Measurements from ENCODE around the gene NFX1. TPM values are rescaled to one million over a fixed set of nuclear protein-coding genes. Genes with fewer than 3 reads are reported as not detected.

Gene NFX1
- total and polyA plus RNA-seq, 2 donors (not counting 1 experiment from before 2014, with no cell fraction given) = 67.6 to 76.3 TPM

DNA sequence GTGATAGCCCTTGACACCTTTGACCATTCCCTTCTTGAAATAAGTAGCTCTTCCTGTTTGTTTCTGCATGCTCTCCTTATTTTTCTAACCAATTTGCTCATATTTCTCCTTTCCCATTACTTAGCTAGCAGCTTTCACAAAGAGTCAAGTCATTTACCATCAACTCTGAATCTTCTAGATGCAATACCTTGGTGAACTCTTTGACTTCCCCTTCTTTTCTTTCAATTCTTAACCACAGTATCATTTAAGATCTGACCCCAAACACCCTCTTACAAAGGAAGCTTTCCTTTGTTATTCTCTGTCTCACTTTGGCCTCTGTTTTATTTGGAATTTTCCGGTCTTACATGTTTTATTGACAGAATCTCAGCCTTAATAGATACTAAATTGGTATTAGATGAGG is 14.0 kb downstream of the NFX1 start:
- H3K27me3 ChIP-seq (replicated peaks in 1 of 4; ENCODE audit: control extremely low read depth in 1 of 4, control insufficient read depth in 3 of 4, insufficient read depth in 4 of 4, low read length in 3 of 4) = no peaks in the 10 kb centered on the region
- H4K20me1 ChIP-seq (ENCODE audit: control insufficient read depth, insufficient read depth, low read length, poor library complexity, severe bottlenecking) = peaks cover 29% of the 10 kb centered on the region
- ATAC-seq (ENCODE audit: low read depth) (no peak), DNase-seq (no peak)
- Mint-ChIP-seq H3K27me3 (no peaks in the 10 kb centered on the region), H3K27ac (no peak overlapping the region), H3K4me1 (peaks cover 16% of the 10 kb centered on the region), H3K4me3 (no peak overlapping the region), H3K9me3 (ENCODE audit: insufficient read depth) (no peaks in the 10 kb centered on the region)
- peaks cover 2 to 10% of the 10 kb centered on the region in 2 donors for H3K4me1 ChIP-seq (ENCODE audit: control insufficient read depth in 2 of 2, insufficient read depth in 2 of 2, low read length in 2 of 2)
- no CpG with 5 or more reads among the region's 1 CpG for WGBS (ENCODE audit: insufficient coverage)
- peaks cover 73% of the 10 kb centered on the region for H3K79me2 ChIP-seq (ENCODE audit: control insufficient read depth, insufficient read depth, low read length)
- no peaks in the 10 kb centered on the region for H3K9me3 ChIP-seq (ENCODE audit: control extremely low read depth in 1 of 3, control insufficient read depth in 2 of 3, insufficient read depth in 1 of 3, low read length in 2 of 3)
- ChIA-PET CTCF (interaction anchor here (5.4 kb wide), 1 partner anchor 17 kb away, joined by 26 read pairs; no protein-coding TSS in a partner anchor), POLR2A (interaction anchor here (1.1 kb wide), 1 partner anchor 14 kb away, joined by 4 read pairs; the partner anchor contains the start of gene NFX1)
- peaks cover 10 to 90% of the 10 kb centered on the region in 2 experiments for H3K36me3 ChIP-seq (replicated peaks in 1 of 2; ENCODE audit: control extremely low read depth in 1 of 2, control insufficient read depth in 1 of 2, extremely low read depth in 1 of 2, insufficient read depth in 2 of 2, low read length in 1 of 2)
- H3K9ac ChIP-seq (ENCODE audit: low read length) = no peak overlapping the region
- no peak for TF ChIP-seq EZH2 (IDR thresholded peaks at IDR 0.05; ENCODE audit: borderline replicate concordance, insufficient read depth, low read depth, low read length, poor library complexity, severe bottlenecking)
- H3K4me3 ChIP-seq (ENCODE audit: control extremely low read depth in 1 of 5, extremely low read depth in 1 of 5, insufficient read depth in 1 of 5, low read depth in 2 of 5, low read length in 4 of 5) = no peak overlapping the region
- peak overlapping the region in 1 of 2 donors; percentile 31 for H3K27ac ChIP-seq (ENCODE audit: low read length in 2 of 2)
- no peak overlapping the region for H2AFZ ChIP-seq (ENCODE audit: insufficient read depth, low read depth, low read length, poor library complexity, severe bottlenecking)
- no peak overlapping the region for H3K4me2 ChIP-seq (replicated peaks; ENCODE audit: low read depth, low read length, poor library complexity, severe bottlenecking)
- intact Hi-C loops (cut with micrococcal nuclease) = no loop called here

DNA sequence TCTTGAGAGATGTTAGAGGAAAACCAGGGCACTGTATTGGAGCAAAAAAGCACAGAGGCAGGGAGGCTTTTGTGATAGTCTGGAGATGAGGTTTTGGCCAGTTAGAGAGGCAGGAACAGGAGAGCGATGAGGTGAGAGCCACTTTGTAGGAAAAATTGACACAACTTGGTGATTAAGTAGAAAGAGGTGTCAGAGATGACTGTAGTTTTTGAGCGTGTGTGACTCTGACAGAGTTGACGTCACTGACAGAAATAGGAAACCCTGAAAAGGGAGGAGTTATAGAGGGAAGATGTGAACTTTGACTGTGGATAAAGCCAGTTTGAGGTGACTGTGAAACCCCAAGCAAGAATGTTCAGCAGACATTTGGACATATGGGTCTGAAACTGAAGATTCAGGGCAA is 15.7 kb downstream of the NFX1 start:
- intact Hi-C loops (cut with micrococcal nuclease) = no loop called here
- H3K9ac ChIP-seq (ENCODE audit: low read length) = no peak overlapping the region
- H4K20me1 ChIP-seq (ENCODE audit: control insufficient read depth, insufficient read depth, low read length, poor library complexity, severe bottlenecking) = peaks cover 25% of the 10 kb centered on the region
- CTCF ChIA-PET = no interaction called here
- no peak overlapping the region for H3K27ac Mint-ChIP-seq
- no peak overlapping the region for H3K4me3 ChIP-seq (ENCODE audit: control extremely low read depth in 1 of 5, extremely low read depth in 1 of 5, insufficient read depth in 1 of 5, low read depth in 2 of 5, low read length in 4 of 5)
- 94% methylated on average over 3 of the region's 3 CpGs for WGBS (ENCODE audit: insufficient coverage)
- H3K4me2 ChIP-seq (replicated peaks; ENCODE audit: low read depth, low read length, poor library complexity, severe bottlenecking) = no peak overlapping the region
- H3K4me1 Mint-ChIP-seq = peaks cover 6% of the 10 kb centered on the region
- H3K9me3 Mint-ChIP-seq (ENCODE audit: insufficient read depth) = no peaks in the 10 kb centered on the region
- peaks cover 56% of the 10 kb centered on the region for H3K79me2 ChIP-seq (ENCODE audit: control insufficient read depth, insufficient read depth, low read length)
- no peak for ATAC-seq (ENCODE audit: low read depth)
- H3K4me1 ChIP-seq (ENCODE audit: control insufficient read depth in 2 of 2, insufficient read depth in 2 of 2, low read length in 2 of 2) = peaks cover 0 to 4% of the 10 kb centered on the region in 2 donors
- no peaks in the 10 kb centered on the region for H3K9me3 ChIP-seq (ENCODE audit: control extremely low read depth in 1 of 3, control insufficient read depth in 2 of 3, insufficient read depth in 1 of 3, low read length in 2 of 3)
- no peak for DNase-seq
- TF ChIP-seq EZH2 (IDR thresholded peaks at IDR 0.05; ENCODE audit: borderline replicate concordance, insufficient read depth, low read depth, low read length, poor library complexity, severe bottlenecking) = no peak
- TF ChIP-seq, protein P1, sequence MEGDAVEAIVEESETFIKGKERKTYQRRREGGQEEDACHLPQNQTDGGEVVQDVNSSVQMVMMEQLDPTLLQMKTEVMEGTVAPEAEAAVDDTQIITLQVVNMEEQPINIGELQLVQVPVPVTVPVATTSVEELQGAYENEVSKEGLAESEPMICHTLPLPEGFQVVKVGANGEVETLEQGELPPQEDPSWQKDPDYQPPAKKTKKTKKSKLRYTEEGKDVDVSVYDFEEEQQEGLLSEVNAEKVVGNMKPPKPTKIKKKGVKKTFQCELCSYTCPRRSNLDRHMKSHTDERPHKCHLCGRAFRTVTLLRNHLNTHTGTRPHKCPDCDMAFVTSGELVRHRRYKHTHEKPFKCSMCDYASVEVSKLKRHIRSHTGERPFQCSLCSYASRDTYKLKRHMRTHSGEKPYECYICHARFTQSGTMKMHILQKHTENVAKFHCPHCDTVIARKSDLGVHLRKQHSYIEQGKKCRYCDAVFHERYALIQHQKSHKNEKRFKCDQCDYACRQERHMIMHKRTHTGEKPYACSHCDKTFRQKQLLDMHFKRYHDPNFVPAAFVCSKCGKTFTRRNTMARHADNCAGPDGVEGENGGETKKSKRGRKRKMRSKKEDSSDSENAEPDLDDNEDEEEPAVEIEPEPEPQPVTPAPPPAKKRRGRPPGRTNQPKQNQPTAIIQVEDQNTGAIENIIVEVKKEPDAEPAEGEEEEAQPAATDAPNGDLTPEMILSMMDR (IDR thresholded peaks at IDR 0.05) = no peak
- no peaks in the 10 kb centered on the region for H3K27me3 ChIP-seq (replicated peaks in 1 of 4; ENCODE audit: control extremely low read depth in 1 of 4, control insufficient read depth in 3 of 4, insufficient read depth in 4 of 4, low read length in 3 of 4)
- H3K27ac ChIP-seq (ENCODE audit: low read length in 2 of 2) = no peak overlapping the region
- POLR2A ChIA-PET = no interaction called here
- no peaks in the 10 kb centered on the region for H3K27me3 Mint-ChIP-seq
- H2AFZ ChIP-seq (ENCODE audit: insufficient read depth, low read depth, low read length, poor library complexity, severe bottlenecking) = no peak overlapping the region
- H3K4me3 Mint-ChIP-seq = no peak overlapping the region
- H3K36me3 ChIP-seq (replicated peaks in 1 of 2; ENCODE audit: control extremely low read depth in 1 of 2, control insufficient read depth in 1 of 2, extremely low read depth in 1 of 2, insufficient read depth in 2 of 2, low read length in 1 of 2) = peaks cover 10 to 94% of the 10 kb centered on the region in 2 experiments
